ENCODE measurements around the gene LRRC74A. TPM values are rescaled to one million over a fixed set of nuclear protein-coding genes. Genes with fewer than 3 reads are reported as not detected.

The LRRC74A gene
- total RNA-seq, 3 donors from 2014 or later (not counting 1 experiment from before 2014, with no cell fraction given): not detected

DNA sequence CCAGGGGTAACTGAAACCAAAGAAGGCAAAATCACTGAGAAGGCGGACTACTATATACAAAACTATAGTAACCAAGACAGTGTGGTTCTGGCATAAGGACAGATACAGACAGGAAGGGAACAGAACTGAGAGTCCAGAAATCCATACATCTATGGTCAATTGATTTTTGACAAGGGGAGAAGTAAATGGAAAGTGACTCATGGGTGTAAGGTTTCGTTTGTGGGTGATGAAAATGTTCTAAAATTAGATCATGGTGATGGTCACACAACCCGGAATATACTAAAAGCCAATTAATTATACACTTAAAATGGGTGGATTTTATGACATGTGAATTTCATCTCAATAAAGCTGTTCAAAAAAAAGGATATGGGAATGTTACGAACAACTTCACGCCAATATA, 32.3 kb upstream of the LRRC74A start:
- 100% methylated on average over 2 of the region's 5 CpGs for WGBS (ENCODE audit: insufficient coverage)
- H3K36me3 ChIP-seq (ENCODE audit: control insufficient read depth, insufficient read depth, low read length): peaks cover 43% of the 10 kb centered on the region
- intact Hi-C loops (cut with micrococcal nuclease): no loop called here

DNA sequence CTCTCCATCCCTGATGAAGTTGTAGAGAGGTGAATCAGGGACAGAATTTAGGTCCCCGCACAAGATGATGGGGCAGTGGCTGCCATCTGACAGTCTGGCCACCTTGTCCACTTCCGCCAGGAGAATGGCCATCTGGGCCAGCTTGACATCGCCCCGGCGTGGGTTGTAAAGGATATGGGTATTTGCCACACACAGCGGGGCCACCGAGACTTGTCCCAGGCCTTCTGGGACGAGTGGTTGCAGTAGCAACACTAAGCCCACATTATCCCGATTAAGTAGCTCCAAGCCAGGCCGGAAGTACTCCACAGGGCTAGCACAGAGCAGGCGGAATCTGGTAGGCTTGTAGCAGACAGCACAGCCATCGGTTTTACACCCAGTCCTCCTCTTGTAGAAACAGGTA, 19.8 kb upstream of the LRRC74A start:
- no peaks in the 10 kb centered on the region for H3K27me3 Mint-ChIP-seq (ENCODE audit: low read depth in 2 of 2)
- no peak overlapping the region for H3K27ac Mint-ChIP-seq
- no peaks in the 10 kb centered on the region for H3K9me3 Mint-ChIP-seq
- Histone ChIP-seq H3K4me3 (ENCODE audit: low read length) (no peak overlapping the region), H3K27ac (ENCODE audit: low read length) (no peak overlapping the region), H3K9me3 (ENCODE audit: control insufficient read depth, insufficient read depth, low read length) (no peaks in the 10 kb centered on the region), H3K27me3 (ENCODE audit: control insufficient read depth, insufficient read depth, low read length) (no peaks in the 10 kb centered on the region), H3K4me1 (ENCODE audit: control insufficient read depth, insufficient read depth, low read length) (peaks cover 6% of the 10 kb centered on the region), H3K36me3 (ENCODE audit: control insufficient read depth, insufficient read depth, low read length) (peaks cover 51% of the 10 kb centered on the region)
- peaks cover 11 to 13% of the 10 kb centered on the region in 2 donors for H3K4me1 Mint-ChIP-seq
- intact Hi-C loops (cut with micrococcal nuclease): no loop called here
- H3K4me3 Mint-ChIP-seq: no peak overlapping the region
- H3K36me3 Mint-ChIP-seq: peaks cover 26% of the 10 kb centered on the region
- WGBS (ENCODE audit: insufficient coverage): 96% methylated on average over 12 of the region's 12 CpGs
- DNase-seq (no peak), ATAC-seq (no peak)
- TF ChIP-seq, protein P1, sequence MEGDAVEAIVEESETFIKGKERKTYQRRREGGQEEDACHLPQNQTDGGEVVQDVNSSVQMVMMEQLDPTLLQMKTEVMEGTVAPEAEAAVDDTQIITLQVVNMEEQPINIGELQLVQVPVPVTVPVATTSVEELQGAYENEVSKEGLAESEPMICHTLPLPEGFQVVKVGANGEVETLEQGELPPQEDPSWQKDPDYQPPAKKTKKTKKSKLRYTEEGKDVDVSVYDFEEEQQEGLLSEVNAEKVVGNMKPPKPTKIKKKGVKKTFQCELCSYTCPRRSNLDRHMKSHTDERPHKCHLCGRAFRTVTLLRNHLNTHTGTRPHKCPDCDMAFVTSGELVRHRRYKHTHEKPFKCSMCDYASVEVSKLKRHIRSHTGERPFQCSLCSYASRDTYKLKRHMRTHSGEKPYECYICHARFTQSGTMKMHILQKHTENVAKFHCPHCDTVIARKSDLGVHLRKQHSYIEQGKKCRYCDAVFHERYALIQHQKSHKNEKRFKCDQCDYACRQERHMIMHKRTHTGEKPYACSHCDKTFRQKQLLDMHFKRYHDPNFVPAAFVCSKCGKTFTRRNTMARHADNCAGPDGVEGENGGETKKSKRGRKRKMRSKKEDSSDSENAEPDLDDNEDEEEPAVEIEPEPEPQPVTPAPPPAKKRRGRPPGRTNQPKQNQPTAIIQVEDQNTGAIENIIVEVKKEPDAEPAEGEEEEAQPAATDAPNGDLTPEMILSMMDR (IDR thresholded peaks at IDR 0.05): no peak

More for the DNA sequence above, 32.3 kb upstream of the LRRC74A start:
- no peaks in the 10 kb centered on the region for H3K4me1 Mint-ChIP-seq
- no peak for ATAC-seq
- no peak overlapping the region for H3K4me3 Mint-ChIP-seq
- DNase-seq: no peak
- Histone ChIP-seq H3K27ac (ENCODE audit: low read length) (no peak overlapping the region), H3K4me1 (ENCODE audit: control insufficient read depth, insufficient read depth, low read length) (no peaks in the 10 kb centered on the region), H3K27me3 (ENCODE audit: control insufficient read depth, insufficient read depth, low read length) (no peaks in the 10 kb centered on the region), H3K4me3 (ENCODE audit: low read length) (no peak overlapping the region), H3K9me3 (ENCODE audit: control insufficient read depth, insufficient read depth, low read length) (no peaks in the 10 kb centered on the region)
- no peaks in the 10 kb centered on the region for H3K9me3 Mint-ChIP-seq
- H3K36me3 Mint-ChIP-seq: peaks cover 12% of the 10 kb centered on the region
- H3K27me3 Mint-ChIP-seq (ENCODE audit: low read depth in 2 of 2): no peaks in the 10 kb centered on the region
- TF ChIP-seq, protein P1 (IDR thresholded peaks at IDR 0.05): no peak
- H3K27ac Mint-ChIP-seq: no peak overlapping the region

DNA sequence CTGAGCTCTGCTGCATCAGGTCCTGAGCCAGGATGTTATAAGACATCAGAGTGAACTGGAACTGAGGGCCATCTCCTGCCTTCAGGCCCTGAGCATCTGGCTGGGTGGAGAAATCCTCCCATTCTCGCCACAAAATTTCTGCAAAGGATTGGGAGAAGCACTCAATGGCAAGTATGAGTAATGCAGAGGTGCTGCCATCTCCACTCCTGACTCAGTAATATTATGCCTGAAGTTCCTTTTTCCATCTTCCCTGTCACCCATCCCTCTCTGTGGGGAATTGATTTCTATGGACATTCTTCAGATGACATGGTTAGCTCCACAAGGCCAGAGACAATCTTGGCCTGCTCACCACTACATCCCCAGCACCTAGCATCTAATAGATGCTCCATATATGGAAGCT, 18.2 kb upstream of the LRRC74A start:
- H3K36me3 ChIP-seq (ENCODE audit: control insufficient read depth, insufficient read depth, low read length): peaks cover 41% of the 10 kb centered on the region
- no peaks in the 10 kb centered on the region for H3K27me3 Mint-ChIP-seq (ENCODE audit: low read depth in 2 of 2)
- no peak for ATAC-seq
- H3K9me3 Mint-ChIP-seq: no peaks in the 10 kb centered on the region
- WGBS (ENCODE audit: insufficient coverage): 100% methylated on average over 1 of the region's 1 CpG
- peaks cover 17% of the 10 kb centered on the region for H3K4me1 ChIP-seq (ENCODE audit: control insufficient read depth, insufficient read depth, low read length)
- no peaks in the 10 kb centered on the region for H3K9me3 ChIP-seq (ENCODE audit: control insufficient read depth, insufficient read depth, low read length)
- no peaks in the 10 kb centered on the region for H3K27me3 ChIP-seq (ENCODE audit: control insufficient read depth, insufficient read depth, low read length)
- H3K4me3 ChIP-seq (ENCODE audit: low read length): no peak overlapping the region
- no peak overlapping the region for H3K27ac Mint-ChIP-seq
- no peak overlapping the region for H3K27ac ChIP-seq (ENCODE audit: low read length)
- peaks cover 21 to 26% of the 10 kb centered on the region in 2 donors for H3K4me1 Mint-ChIP-seq
- intact Hi-C loops (cut with micrococcal nuclease): no loop called here
- H3K36me3 Mint-ChIP-seq: peaks cover 17% of the 10 kb centered on the region
- TF ChIP-seq, protein P1 (IDR thresholded peaks at IDR 0.05): no peak
- DNase-seq: no peak
- no peak overlapping the region for H3K4me3 Mint-ChIP-seq

DNA sequence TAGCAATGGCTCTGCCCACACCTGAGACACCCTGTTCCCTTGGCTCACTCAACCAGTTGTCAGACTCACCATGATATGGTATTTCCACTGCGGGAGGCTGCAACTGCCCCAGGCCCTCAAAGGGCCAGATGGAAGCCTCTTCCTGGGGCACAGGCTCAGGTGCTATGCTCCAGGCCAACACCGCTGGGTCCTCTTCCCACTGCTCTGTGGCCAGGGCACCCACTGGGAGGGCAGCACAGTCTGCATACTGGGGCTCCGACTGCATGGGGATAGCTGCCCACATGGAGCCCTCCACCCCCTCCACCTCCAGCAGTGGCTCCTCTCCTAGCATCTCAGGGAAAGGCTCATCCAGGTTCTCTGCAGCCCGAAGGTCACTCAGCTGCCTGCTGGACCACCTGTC, 17.2 kb upstream of the LRRC74A start:
- intact Hi-C loops (cut with micrococcal nuclease): no loop called here
- Mint-ChIP-seq H3K27me3 (ENCODE audit: low read depth in 2 of 2) (no peaks in the 10 kb centered on the region), H3K4me3 (no peak overlapping the region), H3K4me1 (peaks cover 25 to 30% of the 10 kb centered on the region in 2 donors), H3K27ac (no peak overlapping the region), H3K36me3 (peaks cover 7% of the 10 kb centered on the region), H3K9me3 (no peaks in the 10 kb centered on the region)
- H3K9me3 ChIP-seq (ENCODE audit: control insufficient read depth, insufficient read depth, low read length): no peaks in the 10 kb centered on the region
- 98% methylated on average over 4 of the region's 4 CpGs for WGBS (ENCODE audit: insufficient coverage)
- no peak overlapping the region for H3K4me3 ChIP-seq (ENCODE audit: low read length)
- H3K4me1 ChIP-seq (ENCODE audit: control insufficient read depth, insufficient read depth, low read length): peaks cover 21% of the 10 kb centered on the region
- peaks cover 35% of the 10 kb centered on the region for H3K36me3 ChIP-seq (ENCODE audit: control insufficient read depth, insufficient read depth, low read length)
- no peak for DNase-seq
- ATAC-seq: no peak
- H3K27ac ChIP-seq (ENCODE audit: low read length): no peak overlapping the region
- TF ChIP-seq, protein P1 (IDR thresholded peaks at IDR 0.05): no peak
- H3K27me3 ChIP-seq (ENCODE audit: control insufficient read depth, insufficient read depth, low read length): no peaks in the 10 kb centered on the region
